OCI-LY3 (cell line): ENCODE data around the gene TSGA10IP.

Experiments used
- H2AFZ ChIP-seq: fragments of 200-600, 300-600 bp; shearing (Covaris generic); 2 replicates; pipeline ENCODE4 v1.6.0; 2014; ENCODE audit warnings: antibody characterized with exemption, low read depth, low read length
- H3K27ac ChIP-seq: fragments of 200-600, 300-600 bp; sonication (generic); 2 replicates; pipeline ENCODE4 v1.5.1; 2014; ENCODE audit warnings: mild to moderate bottlenecking, low read length, moderate library complexity, mixed read lengths
- H3K27me3 ChIP-seq: fragments of 200-600, 300-600 bp; sonication (generic); 2 replicates; pipeline ENCODE4 v1.6.1; 2014; ENCODE audit warnings: low read depth, low read length, mixed read lengths
- H3K36me3 ChIP-seq: fragments of 200-600, 300-600 bp; sonication (generic); replicated peaks from 2 replicates; pipeline ENCODE3; 2014; ENCODE audit warnings: low read depth, low read length, mixed read lengths
- H3K4me1 ChIP-seq: fragments of 300-600, 200-600 bp; sonication (generic); 2 replicates; pipeline ENCODE4 v1.6.1; 2014; ENCODE audit warnings: low read length, mixed read lengths
- H3K4me2 ChIP-seq: fragments of 200-600, 300-600 bp; sonication (generic); 2 replicates; pipeline ENCODE4 v1.6.1; 2014; ENCODE audit warnings: low read length, mixed read lengths
- H3K4me3 ChIP-seq: fragments of 300-600, 200-600 bp; sonication (generic); 2 replicates; pipeline ENCODE4 v1.5.1; 2014; ENCODE audit warnings: antibody characterized with exemption, mild to moderate bottlenecking, low read length, moderate library complexity
- H3K79me2 ChIP-seq: fragments of 300-600, 200-600 bp; shearing (Covaris generic); 2 replicates; pipeline ENCODE4 v1.6.1; 2014; ENCODE audit warnings: mild to moderate bottlenecking, low read length, mixed read lengths
- H3K9ac ChIP-seq: fragments of 300-600, 200-600 bp; shearing (Covaris generic); 2 replicates; pipeline ENCODE4 v1.6.0; 2014; ENCODE audit warnings: mild to moderate bottlenecking, low read length, moderate library complexity
- H3K9me3 ChIP-seq: fragments of 200-600, 300-600 bp; shearing (Covaris generic); 2 replicates; pipeline ENCODE4 v1.6.1; 2014; ENCODE audit warnings: low read length, mixed read lengths; ENCODE audit not compliant: insufficient read depth
- H4K20me1 ChIP-seq: fragments of 200-600, 300-600 bp; sonication (generic); 2 replicates; pipeline ENCODE4 v1.6.1; 2016; ENCODE audit warnings: low read length, mixed read lengths; ENCODE audit not compliant: insufficient read depth
- EZH2phosphoT487 ChIP-seq: fragments of 200-600 bp; shearing (Covaris generic); IDR thresholded peaks from 2 replicates; pipeline ENCODE4 v1.6.1; 2018; ENCODE audit warnings: antibody characterized with exemption, mixed run types, low read depth
- TF ChIP-seq, protein P1 (sequence below): fragments of 200-600, 300-600 bp; sonication (generic); IDR thresholded peaks from 2 replicates; pipeline ENCODE4 v1.5.1; 2014; ENCODE audit warnings: antibody characterized with exemption, low read length, low read depth

The TSGA10IP gene

DNA sequence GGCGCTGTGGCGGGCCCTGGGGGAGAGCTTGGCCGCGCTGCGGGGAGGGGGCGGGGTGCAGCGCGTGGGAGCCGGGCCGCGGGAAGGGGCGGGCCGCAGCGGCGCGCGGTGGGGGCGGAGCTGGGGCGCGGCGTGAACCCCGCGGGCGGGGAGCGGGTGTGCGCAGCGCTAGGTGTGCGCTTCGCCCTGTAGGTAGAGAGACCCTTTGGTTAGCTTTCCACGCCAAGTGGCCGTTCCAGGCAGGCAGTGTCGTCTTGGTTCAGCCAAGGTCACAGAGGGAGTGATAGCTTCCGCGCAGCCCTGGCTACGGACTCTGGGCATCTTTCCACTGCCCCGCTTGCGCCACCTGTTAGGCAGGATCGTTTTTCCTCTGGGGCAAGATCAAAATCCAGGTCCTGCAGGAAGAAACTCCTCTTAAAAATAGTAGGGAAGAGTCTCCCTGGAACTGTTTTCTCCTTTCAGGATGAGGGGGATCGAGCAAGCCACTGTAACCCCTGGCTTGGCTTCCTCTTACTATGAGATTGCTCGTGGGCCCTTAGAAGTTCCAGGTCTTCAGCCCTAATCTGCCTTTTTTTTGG is 57.5 kb downstream of the TSGA10IP start:
- Histone ChIP-seq H3K9ac (peak overlapping the region; percentile 89), H2AFZ (peak overlapping the region; percentile 71), H4K20me1 (no peaks in the 10 kb centered on the region), H3K4me2 (peak overlapping the region; percentile 84), H3K9me3 (no peaks in the 10 kb centered on the region), H3K79me2 (peaks cover 47% of the 10 kb centered on the region), H3K27me3 (no peaks in the 10 kb centered on the region), H3K36me3 (peaks cover 46% of the 10 kb centered on the region), H3K4me1 (peaks cover 9% of the 10 kb centered on the region), H3K4me3 (peak overlapping the region; percentile 92), H3K27ac (peak overlapping the region; percentile 86)
- TF ChIP-seq EZH2phosphoT487 = no peak
- TF ChIP-seq, protein P1, sequence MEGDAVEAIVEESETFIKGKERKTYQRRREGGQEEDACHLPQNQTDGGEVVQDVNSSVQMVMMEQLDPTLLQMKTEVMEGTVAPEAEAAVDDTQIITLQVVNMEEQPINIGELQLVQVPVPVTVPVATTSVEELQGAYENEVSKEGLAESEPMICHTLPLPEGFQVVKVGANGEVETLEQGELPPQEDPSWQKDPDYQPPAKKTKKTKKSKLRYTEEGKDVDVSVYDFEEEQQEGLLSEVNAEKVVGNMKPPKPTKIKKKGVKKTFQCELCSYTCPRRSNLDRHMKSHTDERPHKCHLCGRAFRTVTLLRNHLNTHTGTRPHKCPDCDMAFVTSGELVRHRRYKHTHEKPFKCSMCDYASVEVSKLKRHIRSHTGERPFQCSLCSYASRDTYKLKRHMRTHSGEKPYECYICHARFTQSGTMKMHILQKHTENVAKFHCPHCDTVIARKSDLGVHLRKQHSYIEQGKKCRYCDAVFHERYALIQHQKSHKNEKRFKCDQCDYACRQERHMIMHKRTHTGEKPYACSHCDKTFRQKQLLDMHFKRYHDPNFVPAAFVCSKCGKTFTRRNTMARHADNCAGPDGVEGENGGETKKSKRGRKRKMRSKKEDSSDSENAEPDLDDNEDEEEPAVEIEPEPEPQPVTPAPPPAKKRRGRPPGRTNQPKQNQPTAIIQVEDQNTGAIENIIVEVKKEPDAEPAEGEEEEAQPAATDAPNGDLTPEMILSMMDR = peak; percentile 15; the same call in 1 of the 2 replicates

DNA sequence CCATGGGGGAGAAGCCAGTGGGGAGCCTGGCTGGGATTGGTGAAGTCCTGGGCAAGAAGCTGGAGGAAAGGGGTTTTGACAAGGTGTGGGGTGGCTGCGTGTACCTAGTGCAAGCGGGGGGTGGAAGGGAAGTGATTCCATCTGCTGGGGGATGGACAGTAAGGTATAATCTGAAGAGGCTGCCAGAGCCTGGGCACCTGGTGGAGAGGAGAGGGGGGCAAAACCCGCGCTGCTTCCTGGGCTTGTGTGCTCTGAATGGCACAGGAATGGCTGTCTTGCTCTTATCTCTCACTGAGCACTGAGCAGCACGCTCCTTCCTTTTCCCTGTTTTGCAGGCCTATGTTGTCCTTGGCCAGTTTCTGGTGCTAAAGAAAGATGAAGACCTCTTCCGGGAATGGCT is 58.0 kb downstream of the TSGA10IP start:
- H3K4me1 ChIP-seq = peaks cover 9% of the 10 kb centered on the region
- H3K4me3 ChIP-seq = peak overlapping the region; percentile 92
- peak overlapping the region; percentile 89 for H3K9ac ChIP-seq
- peaks cover 47% of the 10 kb centered on the region for H3K79me2 ChIP-seq
- peak overlapping the region; percentile 84 for H3K4me2 ChIP-seq
- no peak overlapping the region for H2AFZ ChIP-seq
- TF ChIP-seq EZH2phosphoT487 = no peak
- TF ChIP-seq, protein P1 = no peak
- H3K9me3 ChIP-seq = no peaks in the 10 kb centered on the region
- H4K20me1 ChIP-seq = no peaks in the 10 kb centered on the region
- H3K36me3 ChIP-seq = peaks cover 41% of the 10 kb centered on the region
- no peaks in the 10 kb centered on the region for H3K27me3 ChIP-seq
- H3K27ac ChIP-seq = peak overlapping the region; percentile 86; the same call in 1 of the 2 replicates

DNA sequence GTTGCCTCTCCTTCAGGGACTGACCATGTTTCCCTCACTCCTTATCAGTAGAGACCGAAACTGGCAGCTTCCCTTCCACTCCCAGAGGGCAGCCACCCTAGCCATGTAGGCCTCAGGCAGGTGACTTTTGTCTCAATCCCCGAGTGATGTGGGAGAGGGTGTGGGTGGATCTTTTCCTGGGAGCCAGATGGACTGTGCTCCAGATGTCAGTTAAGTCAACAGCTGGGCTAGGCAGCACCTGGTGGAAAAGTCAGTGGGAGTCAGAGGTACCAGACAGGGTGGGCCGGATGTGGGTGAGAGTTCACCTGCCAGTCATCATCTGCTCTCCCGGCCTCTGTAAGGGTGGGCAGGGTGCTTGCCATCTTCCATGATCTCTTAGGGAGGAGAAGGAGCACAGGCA is 58.9 kb downstream of the TSGA10IP start:
- peaks cover 45% of the 10 kb centered on the region for H3K79me2 ChIP-seq
- H3K36me3 ChIP-seq = peaks cover 32% of the 10 kb centered on the region
- H3K9me3 ChIP-seq = no peaks in the 10 kb centered on the region
- no peak for TF ChIP-seq EZH2phosphoT487
- TF ChIP-seq, protein P1 = no peak
- H3K27me3 ChIP-seq = no peaks in the 10 kb centered on the region
- peaks cover 9% of the 10 kb centered on the region for H3K4me1 ChIP-seq
- H3K9ac ChIP-seq = no peak overlapping the region
- H3K4me3 ChIP-seq = no peak overlapping the region
- H4K20me1 ChIP-seq = no peaks in the 10 kb centered on the region
- H3K4me2 ChIP-seq = no peak overlapping the region
- no peak overlapping the region for H3K27ac ChIP-seq
- H2AFZ ChIP-seq = no peak overlapping the region

DNA sequence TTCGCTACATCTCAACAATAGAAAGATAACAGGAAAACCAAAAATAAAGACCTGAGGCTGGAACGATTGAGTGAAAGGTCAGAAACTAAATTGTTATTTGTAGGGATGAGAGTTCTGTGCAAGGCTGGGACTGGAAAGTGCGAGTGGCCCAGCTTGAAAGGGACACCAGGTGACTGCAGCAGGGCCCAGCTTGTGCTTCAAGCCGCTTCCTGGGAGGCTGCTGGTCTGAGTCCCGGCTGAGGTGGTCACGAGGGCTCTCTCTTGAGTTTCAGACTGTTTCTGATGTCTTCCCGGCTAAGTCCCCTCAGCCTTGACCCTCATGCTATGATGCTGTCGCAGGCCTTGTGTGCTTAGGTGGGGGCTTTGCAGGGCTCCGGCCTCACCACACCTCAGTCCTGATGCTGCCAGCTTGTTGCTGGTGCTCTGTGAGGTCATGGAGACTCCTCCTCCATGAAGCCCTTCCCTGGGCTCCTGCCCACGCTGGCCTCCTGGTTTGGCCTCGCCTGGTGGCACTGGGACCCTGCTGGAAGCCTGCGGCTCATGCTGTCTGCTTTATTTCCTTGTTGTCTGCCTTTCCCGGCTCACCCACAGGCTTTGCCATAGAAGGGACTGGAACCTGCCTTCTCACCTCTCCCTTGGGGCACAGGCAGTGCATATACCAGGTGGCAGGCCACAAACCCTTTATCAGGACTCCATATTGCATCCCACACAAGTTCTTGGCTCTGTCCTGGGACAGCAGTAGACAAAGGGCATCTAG is 61.0 kb downstream of the TSGA10IP start:
- peaks cover 19% of the 10 kb centered on the region for H3K36me3 ChIP-seq
- H4K20me1 ChIP-seq = no peaks in the 10 kb centered on the region
- H2AFZ ChIP-seq = no peak overlapping the region
- H3K9me3 ChIP-seq = no peaks in the 10 kb centered on the region
- no peak for TF ChIP-seq EZH2phosphoT487
- TF ChIP-seq, protein P1 = no peak
- no peak overlapping the region for H3K4me3 ChIP-seq
- peaks cover 26% of the 10 kb centered on the region for H3K79me2 ChIP-seq
- no peak overlapping the region for H3K4me2 ChIP-seq
- no peaks in the 10 kb centered on the region for H3K27me3 ChIP-seq
- no peak overlapping the region for H3K9ac ChIP-seq
- peaks cover 6% of the 10 kb centered on the region for H3K4me1 ChIP-seq
- H3K27ac ChIP-seq = no peak overlapping the region
